Small intestine (tissue), 7 donors: ENCODE results near the gene TRAF1. TPM values are rescaled to one million over a fixed set of nuclear protein-coding genes. Genes with fewer than 3 reads are reported as not detected.

Source experiments
- DNase-seq, 2 donors: peaks; one replicate each; pipeline versions ENCODE4 v3.0.0 to v3.0.0-alpha.2; 2013
- FAIRE-seq: peaks from 2 replicates; lab custom pipeline; 2012; peaks lifted over from hg19 to GRCh38; lab: Jason Lieb, UNC
- H3K27ac ChIP-seq, 3 donors: one replicate each; pipeline ENCODE4 v1.5.1; 2013; ENCODE audit warnings: low read length in 2 of 3, mild to moderate bottlenecking in 2 of 3, control low read depth in 1 of 3, inconsistent platforms in 1 of 3, low read depth in 1 of 3, moderate library complexity in 1 of 3
- H3K27me3 ChIP-seq, 3 donors: one replicate each; pipeline ENCODE4 v1.6.1; 2013; ENCODE audit warnings: low read length in 3 of 3, inconsistent platforms in 1 of 3; ENCODE audit not compliant: control insufficient read depth in 3 of 3, insufficient read depth in 3 of 3
- H3K36me3 ChIP-seq, 3 donors: one replicate each; pipeline ENCODE4 v1.6.1; 2013; ENCODE audit warnings: low read length in 3 of 3, inconsistent platforms in 1 of 3, low read depth in 1 of 3, mild to moderate bottlenecking in 1 of 3, moderate library complexity in 1 of 3; ENCODE audit not compliant: control insufficient read depth in 3 of 3, insufficient read depth in 2 of 3
- H3K4me1 ChIP-seq, 3 donors: one replicate each; pipeline ENCODE4 v1.6.1; 2013; ENCODE audit warnings: low read length in 2 of 3, inconsistent platforms in 1 of 3, low read depth in 1 of 3, mild to moderate bottlenecking in 1 of 3, moderate library complexity in 1 of 3; ENCODE audit not compliant: control insufficient read depth in 3 of 3, insufficient read depth in 2 of 3
- H3K4me3 ChIP-seq, 3 donors: one replicate each; pipeline ENCODE4 v1.5.1; 2013; ENCODE audit warnings: low read length in 3 of 3, control low read depth in 1 of 3, inconsistent platforms in 1 of 3, low read depth in 1 of 3, mild to moderate bottlenecking in 1 of 3, moderate library complexity in 1 of 3
- H3K9me3 ChIP-seq, 2 donors: one replicate each; pipeline ENCODE4 v1.6.1; 2013; ENCODE audit warnings: low read depth in 1 of 2, low read length in 1 of 2; ENCODE audit not compliant: control insufficient read depth in 2 of 2, insufficient read depth in 1 of 2
- WGBS, 3 donors: extraction: QIAGEN DNeasy Blood & Tissue Kit; methylation state at CpG; one replicate each; pipeline ENCODE4 v1.1.7; 2013; 5-methylcytosine and 5-hydroxymethylcytosine counted together
- polyA plus RNA-seq, 4 donors: library from polyadenylated mRNA; stranded (reverse) in 3 of 4; unstranded in 1 of 4; fragments of 200-250 nt in 3 of 4; fragments of 120-200 nt in 1 of 4; gene quantifications; one replicate each; pipeline versions ENCODE4 v1.2.1 to v1.2.3, GENCODE V29; 2013
- donor health status: healthy with polysubstance abuse.
- donor health status: control.
- donor health status: control.
- donor health status: Bipolar disorder and iron deficiency.
- donor health status: healthy.

The TRAF1 gene
- polyA plus RNA-seq, 4 donors, result 1.1 to 5.6 (median 1.9) TPM

- FAIRE-seq (no peak), DNase-seq (peak in 1 of 2 donors; percentile 51)
- H3K36me3 ChIP-seq, result peaks cover 0 to 11% (median 0%) of the 10 kb centered on the region in 3 donors
- peak overlapping the region; percentile 12 to 97 (median 72) for H3K27ac ChIP-seq
- WGBS, 3 donors, result 51 to 73% (median 58%) methylated on average over 8 of the region's 8 CpGs
- H3K4me3 ChIP-seq, result peak overlapping the region in 1 of 3 donors; percentile 71
- peaks cover 2 to 44% (median 5%) of the 10 kb centered on the region in 3 donors for H3K4me1 ChIP-seq
- no peaks in the 10 kb centered on the region for H3K27me3 ChIP-seq
- H3K9me3 ChIP-seq, result no peaks in the 10 kb centered on the region
Measured at GRCh38 chr9:120878188-120879130, 48.1 kb downstream of the TRAF1 start.

GRCh38 chr9:120877276-120878034, 49.1 kb downstream of the TRAF1 start:
- peak; percentile 50 to 78 for DNase-seq
- H3K4me3 ChIP-seq, result peak overlapping the region; percentile 46 to 71 (median 62)
- peaks cover 2 to 48% (median 5%) of the 10 kb centered on the region in 3 donors for H3K4me1 ChIP-seq
- H3K9me3 ChIP-seq, result no peaks in the 10 kb centered on the region
- H3K27ac ChIP-seq, result peak overlapping the region; percentile 72 to 97 (median 73)
- no peak for FAIRE-seq
- WGBS, 3 donors, result 2 to 4% (median 2%) methylated on average over 22 to 63 of the region's 63 CpGs
- H3K27me3 ChIP-seq, result no peaks in the 10 kb centered on the region
- H3K36me3 ChIP-seq, result peaks cover 0 to 14% (median 0%) of the 10 kb centered on the region in 3 donors

GRCh38 chr9:120876842-120877240, 49.8 kb downstream of the TRAF1 start, which contains the start of gene PHF19:
TSS of gene PHF19 (minus strand) at chr9:120877188. CDS start at chr9:120874741, 2,447 bp downstream.
- 0% methylated on average over 12 to 45 of the region's 45 CpGs for WGBS, 3 donors
- peak within 1 kb of the TSS; percentile 46 to 71 (median 62) for H3K4me3 ChIP-seq
- peaks cover 0 to 20% (median 0%) of the 10 kb centered on the region in 3 donors for H3K36me3 ChIP-seq
- H3K27me3 ChIP-seq, result no peaks in the 10 kb centered on the region
- H3K4me1 ChIP-seq, result peaks cover 2 to 54% (median 5%) of the 10 kb centered on the region in 3 donors
- FAIRE-seq, result no peak
- no peaks in the 10 kb centered on the region for H3K9me3 ChIP-seq
- peak within 1 kb of the TSS; percentile 78 to 97 (median 95) for H3K27ac ChIP-seq
- no peak for DNase-seq

- 1 to 2% (median 1%) methylated on average over 50 to 65 of the region's 65 CpGs for WGBS, 3 donors
- Histone ChIP-seq H3K4me1 (peaks cover 2 to 54% (median 5%) of the 10 kb centered on the region in 3 donors), H3K9me3 (no peaks in the 10 kb centered on the region), H3K27me3 (no peaks in the 10 kb centered on the region), H3K27ac (peak overlapping the region; percentile 78 to 97 (median 95)), H3K4me3 (peak overlapping the region; percentile 46 to 71 (median 62)), H3K36me3 (peaks cover 0 to 24% (median 0%) of the 10 kb centered on the region in 3 donors)
- peak; percentile 77 to 94 for DNase-seq
- FAIRE-seq, result no peak
Measured at GRCh38 chr9:120875954-120876841, 50.4 kb downstream of the TRAF1 start.

GRCh38 chr9:120875643-120875953, 51.0 kb downstream of the TRAF1 start:
- H3K27ac ChIP-seq, result peak overlapping the region; percentile 78 to 95 (median 84)

GRCh38 chr9:120875195-120875565, 51.4 kb downstream of the TRAF1 start:
- WGBS, 3 donors, result 50 to 67% (median 59%) methylated on average over 4 of the region's 4 CpGs
- FAIRE-seq, result no peak

More at GRCh38 chr9:120875643-120875953, 51.0 kb downstream of the TRAF1 start:
- DNase-seq (no peak), FAIRE-seq (no peak)
- peaks cover 2 to 54% (median 5%) of the 10 kb centered on the region in 3 donors for H3K4me1 ChIP-seq
- 28 to 44% (median 38%) methylated on average over 7 of the region's 7 CpGs for WGBS, 3 donors
- H3K9me3 ChIP-seq, result no peaks in the 10 kb centered on the region
- H3K27me3 ChIP-seq, result no peaks in the 10 kb centered on the region
- H3K36me3 ChIP-seq, result peaks cover 0 to 28% (median 0%) of the 10 kb centered on the region in 3 donors
- H3K4me3 ChIP-seq, result peak overlapping the region in 2 of 3 donors; percentile 39 to 62

GRCh38 chr9:120874226-120875194, 52.1 kb downstream of the TRAF1 start:
- DNase-seq, result peak; percentile 60 to 78
- peak overlapping the region in 2 of 3 donors; percentile 37 to 84 for H3K27ac ChIP-seq

More at GRCh38 chr9:120875195-120875565, 51.4 kb downstream of the TRAF1 start:
- peak overlapping the region; percentile 78 to 95 (median 84) for H3K27ac ChIP-seq
- no peaks in the 10 kb centered on the region for H3K9me3 ChIP-seq
- H3K27me3 ChIP-seq, result no peaks in the 10 kb centered on the region
- peak in 1 of 2 donors; percentile 36 for DNase-seq
- peaks cover 0 to 31% (median 0%) of the 10 kb centered on the region in 3 donors for H3K36me3 ChIP-seq
- H3K4me3 ChIP-seq, result no peak overlapping the region
- H3K4me1 ChIP-seq, result peaks cover 2 to 54% (median 5%) of the 10 kb centered on the region in 3 donors

More at GRCh38 chr9:120874226-120875194, 52.1 kb downstream of the TRAF1 start:
- no peak for FAIRE-seq
- WGBS, 3 donors, result 80 to 86% (median 84%) methylated on average over 10 of the region's 10 CpGs
- peaks cover 0 to 38% (median 0%) of the 10 kb centered on the region in 3 donors for H3K36me3 ChIP-seq
- H3K27me3 ChIP-seq, result no peaks in the 10 kb centered on the region
- no peaks in the 10 kb centered on the region for H3K9me3 ChIP-seq
- no peak overlapping the region for H3K4me3 ChIP-seq
- peaks cover 2 to 56% (median 5%) of the 10 kb centered on the region in 3 donors for H3K4me1 ChIP-seq
